PC-9 (cell line): ENCODE results near the gene EIF2B1. TPM values are rescaled to one million over a fixed set of nuclear protein-coding genes. Genes with fewer than 3 reads are reported as not detected.
"Not testable (repeated sequence)": the region's sequence is repeated elsewhere in the genome, so short reads cannot be mapped to it uniquely, and the experiment has no call there.

Experiments used
- BruUV-seq: library from RNA; stranded (reverse); fragments of 400-500 nt; replicated peaks from 2 replicates; lab custom pipeline; 2021; lab: Mats Ljungman, UMichigan
- CTCF ChIA-PET: fragments of 300-600 bp; sonication (Branson Sonifier 250); formaldehyde crosslinking; loops from one replicate; lab custom pipeline; 2022; ENCODE audit warnings: antibody characterized with exemption; lab: Charles Lee
- POLR2A ChIA-PET: fragments of 300-600 bp; sonication (Branson Sonifier 250); formaldehyde crosslinking; loops from one replicate; lab custom pipeline; 2022; ENCODE audit warnings: antibody characterized with exemption; ENCODE audit not compliant: unreplicated experiment; lab: Charles Lee
- DNase-seq, 2 experiments: peaks; one replicate each; pipeline versions ENCODE4 v3.0.0 to v3.0.0-alpha.2; 2015 to 2022; ENCODE audit warnings: mixed read lengths in 1 of 2
- H2AFZ ChIP-seq: fragments of 200-600 bp; sonication (generic); 2 replicates; pipeline ENCODE4 v1.8.1; 2017; ENCODE audit warnings: antibody characterized with exemption
- H3F3A ChIP-seq: fragments of 200-600 bp; sonication (generic); 2 replicates; pipeline ENCODE4 v1.8.1; 2017; ENCODE audit warnings: antibody characterized with exemption, mild to moderate bottlenecking, low read depth; ENCODE audit not compliant: insufficient read depth
- H3K27ac ChIP-seq: fragments of 200-600 bp; sonication (generic); 2 replicates; pipeline ENCODE4 v1.6.1; 2016; ENCODE audit warnings: mixed run types
- H3K27me3 ChIP-seq: fragments of 200-600 bp; sonication (generic); 2 replicates; pipeline ENCODE4 v1.6.1; 2016; ENCODE audit warnings: low read depth, mixed run types; ENCODE audit not compliant: insufficient read depth
- H3K36me3 ChIP-seq: fragments of 200-600 bp; sonication (generic); 2 replicates; pipeline ENCODE4 v1.6.1; 2016; ENCODE audit warnings: low read depth, mixed run types
- H3K4me1 ChIP-seq: fragments of 200-600 bp; sonication (generic); replicated peaks from 2 replicates; pipeline ENCODE4 v1.6.1; 2016; ENCODE audit warnings: mixed run types; ENCODE audit not compliant: insufficient read depth
- H3K4me2 ChIP-seq: fragments of 200-600 bp; sonication (generic); 2 replicates; pipeline ENCODE4 v1.6.1; 2017; ENCODE audit warnings: mixed run types
- H3K4me3 ChIP-seq: fragments of 200-600 bp; sonication (generic); 2 replicates; pipeline ENCODE4 v1.6.1; 2016; ENCODE audit warnings: mixed run types
- H3K79me2 ChIP-seq: fragments of 200-600 bp; sonication (generic); 2 replicates; pipeline ENCODE4 v1.6.1; 2017; ENCODE audit warnings: low read depth, mixed run types
- H3K9me2 ChIP-seq: fragments of 200-600 bp; sonication (generic); 2 replicates; pipeline ENCODE4 v1.8.1; 2017; ENCODE audit warnings: mild to moderate bottlenecking; ENCODE audit not compliant: insufficient read depth
- H3K9me3 ChIP-seq: fragments of 200-600 bp; sonication (generic); 2 replicates; pipeline ENCODE4 v1.8.1; 2016; ENCODE audit warnings: low read depth; ENCODE audit not compliant: insufficient read depth
- H4K20me1 ChIP-seq: fragments of 200-600 bp; sonication (generic); 2 replicates; pipeline ENCODE4 v1.8.1; 2017; ENCODE audit not compliant: insufficient read depth
- CTCF ChIP-seq: fragments of 200-600 bp; sonication (generic); conservative IDR thresholded peaks from 2 replicates; pipeline ENCODE4 v1.6.1; 2017; ENCODE audit warnings: mixed run types, antibody characterized with exemption, mild to moderate bottlenecking, moderate library complexity
- EZH2 ChIP-seq: fragments of 200-600 bp; sonication (generic); IDR thresholded peaks from 2 replicates; pipeline ENCODE4 v1.8.0; 2017; ENCODE audit warnings: antibody characterized with exemption, low read depth
- intact Hi-C: fragments of 100-400 bp; cut with micrococcal nuclease; formaldehyde crosslinking; loops from one replicate; pipeline ENCODE4 v1.10.0; 2022; ENCODE audit not compliant: unreplicated experiment
- total RNA-seq: library from RNA; stranded (reverse); gene quantifications from 2 replicates; pipeline ENCODE4 v1.2.3, GENCODE V29; 2021

EIF2B1 gene
- total RNA-seq, 1 experiment from 2014 or later: 47.3 TPM

GRCh38 chr12:123595729-123596128, 37.8 kb downstream of the EIF2B1 start:
- BruUV-seq: no TSS peak
- Histone ChIP-seq H3K27me3 (no peaks in the 10 kb centered on the region), H3K4me3 (no peak overlapping the region), H3K9me2 (no peaks in the 10 kb centered on the region), H4K20me1 (peaks cover 38% of the 10 kb centered on the region), H3K4me1 (peaks cover 12% of the 10 kb centered on the region; the same call in 1 of the 2 replicates), H3K4me2 (no peak overlapping the region), H3K36me3 (peaks cover 41% of the 10 kb centered on the region), H3K27ac (0 out of 2 replicates have a peak overlapping the region, but pooled peaks have one; percentile 36), H2AFZ (no peak overlapping the region), H3F3A (peaks cover 55% of the 10 kb centered on the region), H3K9me3 (no peaks in the 10 kb centered on the region), H3K79me2 (peaks cover 35% of the 10 kb centered on the region)
- ChIA-PET CTCF (no interaction called here), POLR2A (no interaction called here)
- DNase-seq: peak in 1 of 2 experiments; percentile 79
- intact Hi-C loops: no loop called here
- TF ChIP-seq EZH2 (no peak), CTCF (no peak)

DNA sequence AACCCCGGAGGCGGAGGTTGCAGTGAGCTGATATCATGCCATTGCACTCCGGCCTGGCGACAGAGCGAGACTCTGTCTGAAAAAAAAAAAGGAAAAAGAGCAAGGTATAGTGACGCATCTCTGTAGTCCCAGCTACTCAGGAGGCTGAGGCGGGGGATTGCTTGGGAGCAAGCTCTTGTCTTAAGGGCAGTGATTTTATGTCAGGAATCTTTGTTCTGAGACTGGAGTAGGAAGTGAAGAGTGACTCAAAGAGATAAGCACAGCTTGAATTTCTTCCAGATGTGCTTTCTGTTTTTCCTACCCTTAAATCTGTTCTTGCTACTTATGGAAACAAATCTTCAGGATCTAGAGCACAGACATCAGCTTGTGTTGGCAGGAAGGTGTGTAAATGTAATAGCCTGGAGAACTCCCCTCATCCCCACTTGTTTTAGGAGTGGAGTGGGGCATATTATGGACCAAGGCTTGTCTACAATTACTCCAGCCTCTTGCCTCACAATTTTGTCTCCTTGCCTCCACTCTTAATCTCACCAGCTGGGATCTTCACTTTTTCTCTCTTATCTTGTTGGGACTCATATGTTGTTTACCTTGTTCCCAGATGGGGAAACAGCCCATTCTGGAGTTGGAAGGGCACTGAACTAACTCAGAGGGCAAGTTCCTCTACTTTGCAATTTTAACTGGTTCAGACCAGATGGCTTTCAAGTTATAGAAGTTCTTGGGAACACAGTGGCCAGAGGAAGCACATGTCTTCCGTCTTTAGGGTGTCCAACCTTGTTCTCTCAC, 41.6 kb downstream of the EIF2B1 start:
- BruUV-seq: no TSS peak
- peaks cover 67% of the 10 kb centered on the region for H3K79me2 ChIP-seq
- intact Hi-C loops: no loop called here
- peaks cover 28% of the 10 kb centered on the region for H3F3A ChIP-seq
- peaks cover 56% of the 10 kb centered on the region for H3K36me3 ChIP-seq
- H2AFZ ChIP-seq: no peak overlapping the region
- no peaks in the 10 kb centered on the region for H3K9me2 ChIP-seq
- H3K4me2 ChIP-seq: no peak overlapping the region
- no peaks in the 10 kb centered on the region for H3K9me3 ChIP-seq
- no peak for DNase-seq
- ChIA-PET POLR2A (interaction anchor here (0.6 kb wide), 1 partner anchor 11 kb away, joined by 6 read pairs; no protein-coding TSS in a partner anchor), CTCF (no interaction called here)
- H3K4me1 ChIP-seq: peaks cover 12% of the 10 kb centered on the region; the same call in 1 of the 2 replicates
- peaks cover 61% of the 10 kb centered on the region for H4K20me1 ChIP-seq
- H3K27me3 ChIP-seq: no peaks in the 10 kb centered on the region
- H3K4me3 ChIP-seq: no peak overlapping the region
- no peak overlapping the region for H3K27ac ChIP-seq
- TF ChIP-seq CTCF (no peak), EZH2 (no peak)

DNA sequence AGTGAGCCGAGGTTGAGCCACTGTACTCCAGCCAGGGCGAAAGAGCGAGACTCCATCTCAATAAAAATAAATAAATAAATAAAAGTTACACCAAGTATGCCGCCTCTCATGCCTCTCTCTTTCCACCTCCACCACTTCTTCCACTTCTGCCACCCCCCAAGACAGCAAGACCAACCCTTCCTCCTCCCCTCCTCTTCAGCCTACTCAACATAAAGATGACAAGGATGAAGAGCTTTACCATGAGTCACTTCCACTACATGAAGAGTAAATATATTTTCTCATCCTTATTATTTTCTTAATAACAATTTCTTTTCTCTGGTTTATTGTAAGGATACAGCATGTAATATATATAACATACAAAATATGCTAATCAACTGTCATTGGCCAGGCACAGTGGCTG, 52.7 kb downstream of the EIF2B1 start:
- no peaks in the 10 kb centered on the region for H3K27me3 ChIP-seq
- POLR2A ChIA-PET: no interaction called here
- H3K36me3 ChIP-seq: no peaks in the 10 kb centered on the region
- no peaks in the 10 kb centered on the region for H3K9me2 ChIP-seq
- CTCF ChIA-PET: no interaction called here
- no TSS peak for BruUV-seq
- H2AFZ ChIP-seq: no peak overlapping the region
- no peak overlapping the region for H3K27ac ChIP-seq
- TF ChIP-seq EZH2: no peak
- no peak for TF ChIP-seq CTCF
- peaks cover 12% of the 10 kb centered on the region for H3K4me1 ChIP-seq
- H3K4me2 ChIP-seq: no peak overlapping the region
- DNase-seq: no peak
- H3F3A ChIP-seq: 0 out of 2 replicates have a peak, but pooled peaks cover 8% of the 10 kb centered on the region
- intact Hi-C loops: loop anchor here (5.0 kb wide), 4 partner anchors 48 to 198 kb away; partner anchors contain the start of genes KMT5A, RILPL1, RILPL2 and SNRNP35
- H3K4me3 ChIP-seq: no peak overlapping the region
- peaks cover 6% of the 10 kb centered on the region for H4K20me1 ChIP-seq
- H3K79me2 ChIP-seq: peaks cover 28% of the 10 kb centered on the region
- H3K9me3 ChIP-seq: no peaks in the 10 kb centered on the region

DNA sequence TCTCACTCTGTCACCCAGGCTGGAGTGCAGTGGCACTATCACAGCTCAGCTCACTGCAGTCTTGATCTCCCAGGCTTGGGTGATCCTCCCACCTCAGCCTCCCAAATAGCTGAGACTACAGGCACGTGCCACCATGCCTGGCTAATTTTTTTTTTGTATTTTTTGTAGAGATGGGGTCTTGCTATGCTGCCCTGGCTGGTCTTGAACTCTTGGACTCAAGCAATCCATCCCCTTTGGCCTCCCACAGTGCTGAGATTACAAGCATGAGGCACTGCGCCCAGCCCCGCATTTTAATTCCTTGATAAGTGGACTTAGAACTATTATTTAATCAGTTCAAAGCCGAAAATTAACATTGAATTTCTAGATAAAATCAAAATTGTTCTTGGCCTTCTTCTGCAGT, 54.7 kb downstream of the EIF2B1 start:
- H3K27me3 ChIP-seq, H3K27ac ChIP-seq, BruUV-seq, H4K20me1 ChIP-seq, H3K9me3 ChIP-seq, H2AFZ ChIP-seq, H3K4me3 ChIP-seq, H3K9me2 ChIP-seq, intact Hi-C loops, DNase-seq, H3K4me2 ChIP-seq, H3K4me1 ChIP-seq, POLR2A ChIA-PET, H3K36me3 ChIP-seq, H3F3A ChIP-seq: not testable (repeated sequence)
- CTCF ChIA-PET: interaction anchor here (0.6 kb wide), 1 partner anchor 24 kb away, joined by 3 read pairs; no protein-coding TSS in a partner anchor
- H3K79me2 ChIP-seq: peaks cover 14% of the 10 kb centered on the region
